RWPE1 (cell line): Measurements from ENCODE around the gene GALNT2.

Experiments used
- CTCF ChIA-PET: fragments of 350-600 bp; sonication (Branson Sonifier 250); formaldehyde crosslinking; extraction: SDS; loops from one replicate; lab custom pipeline; 2021; lab: Yijun Ruan, JAX
- POLR2A ChIA-PET: fragments of 400-600 bp; formaldehyde crosslinking; extraction: SDS; loops from one replicate; lab custom pipeline; 2020; ENCODE audit warnings: antibody characterized with exemption; ENCODE audit not compliant: low non-redundant PET; lab: Yijun Ruan, JAX
- DNase-seq: peaks from one replicate; pipeline ENCODE4 v3.0.0; 2012; ENCODE audit warnings: low spot score
- H3K27ac ChIP-seq: fragments of 450-650 bp; 2 replicates; pipeline ENCODE4 v1.5.1; 2017
- TF ChIP-seq, protein P1 (sequence below): fragments of 450-650 bp; conservative IDR thresholded peaks from 2 replicates; pipeline ENCODE4 v1.5.1; 2017; ENCODE audit warnings: low read depth, mild to moderate bottlenecking

GALNT2 gene

DNA sequence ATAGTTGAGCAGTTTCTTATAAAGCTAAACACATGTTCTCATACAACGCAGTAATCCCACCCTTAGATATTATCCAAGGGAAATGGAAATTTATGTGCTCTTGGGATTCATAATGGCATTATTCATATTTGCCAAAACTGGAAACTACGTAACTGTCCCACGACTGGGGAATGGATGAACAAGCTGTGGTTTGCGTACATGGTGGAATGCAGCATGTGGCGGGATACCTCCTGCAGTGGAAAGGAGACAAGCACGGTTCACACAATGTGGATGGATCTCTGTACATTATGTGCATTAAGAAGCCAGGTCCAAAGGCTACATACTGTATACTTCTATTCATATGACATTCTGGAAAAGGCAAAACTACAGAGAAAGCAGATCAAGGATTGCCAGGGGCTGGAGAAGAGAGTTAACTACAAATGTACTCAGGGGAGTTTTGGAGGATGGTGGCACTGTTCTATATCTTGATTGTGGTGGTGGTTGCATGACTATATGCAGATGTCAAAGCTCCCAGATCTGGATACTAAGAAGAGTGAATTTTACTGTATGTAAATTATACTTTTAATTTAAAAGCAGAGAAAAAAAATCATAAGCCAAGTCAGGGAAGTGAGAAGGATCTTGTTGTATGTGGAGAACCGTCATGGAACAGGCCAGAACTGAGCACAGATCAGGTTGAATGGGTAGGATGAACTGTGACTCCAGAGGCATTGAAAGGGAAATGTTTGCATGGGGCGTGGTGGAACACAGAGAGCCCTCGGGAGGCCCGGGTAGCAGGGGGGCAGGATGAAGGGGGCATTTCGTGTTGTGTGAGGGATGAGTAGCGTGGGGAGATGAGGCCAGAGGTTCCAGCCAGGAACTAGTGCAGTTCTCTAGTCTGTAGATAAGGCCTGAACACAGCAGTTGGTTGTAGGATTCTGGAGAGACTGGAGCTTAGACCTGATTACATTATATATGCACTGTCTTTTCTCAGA is 90.7 kb downstream of the GALNT2 start:
- no peak overlapping the region for H3K27ac ChIP-seq
- TF ChIP-seq, protein P1, sequence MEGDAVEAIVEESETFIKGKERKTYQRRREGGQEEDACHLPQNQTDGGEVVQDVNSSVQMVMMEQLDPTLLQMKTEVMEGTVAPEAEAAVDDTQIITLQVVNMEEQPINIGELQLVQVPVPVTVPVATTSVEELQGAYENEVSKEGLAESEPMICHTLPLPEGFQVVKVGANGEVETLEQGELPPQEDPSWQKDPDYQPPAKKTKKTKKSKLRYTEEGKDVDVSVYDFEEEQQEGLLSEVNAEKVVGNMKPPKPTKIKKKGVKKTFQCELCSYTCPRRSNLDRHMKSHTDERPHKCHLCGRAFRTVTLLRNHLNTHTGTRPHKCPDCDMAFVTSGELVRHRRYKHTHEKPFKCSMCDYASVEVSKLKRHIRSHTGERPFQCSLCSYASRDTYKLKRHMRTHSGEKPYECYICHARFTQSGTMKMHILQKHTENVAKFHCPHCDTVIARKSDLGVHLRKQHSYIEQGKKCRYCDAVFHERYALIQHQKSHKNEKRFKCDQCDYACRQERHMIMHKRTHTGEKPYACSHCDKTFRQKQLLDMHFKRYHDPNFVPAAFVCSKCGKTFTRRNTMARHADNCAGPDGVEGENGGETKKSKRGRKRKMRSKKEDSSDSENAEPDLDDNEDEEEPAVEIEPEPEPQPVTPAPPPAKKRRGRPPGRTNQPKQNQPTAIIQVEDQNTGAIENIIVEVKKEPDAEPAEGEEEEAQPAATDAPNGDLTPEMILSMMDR = no peak
- CTCF ChIA-PET = interaction anchor here (0.6 kb wide), 1 partner anchor 22 kb away, joined by 3 read pairs; no protein-coding TSS in a partner anchor
- no peak for DNase-seq
- POLR2A ChIA-PET = no interaction called here

DNA sequence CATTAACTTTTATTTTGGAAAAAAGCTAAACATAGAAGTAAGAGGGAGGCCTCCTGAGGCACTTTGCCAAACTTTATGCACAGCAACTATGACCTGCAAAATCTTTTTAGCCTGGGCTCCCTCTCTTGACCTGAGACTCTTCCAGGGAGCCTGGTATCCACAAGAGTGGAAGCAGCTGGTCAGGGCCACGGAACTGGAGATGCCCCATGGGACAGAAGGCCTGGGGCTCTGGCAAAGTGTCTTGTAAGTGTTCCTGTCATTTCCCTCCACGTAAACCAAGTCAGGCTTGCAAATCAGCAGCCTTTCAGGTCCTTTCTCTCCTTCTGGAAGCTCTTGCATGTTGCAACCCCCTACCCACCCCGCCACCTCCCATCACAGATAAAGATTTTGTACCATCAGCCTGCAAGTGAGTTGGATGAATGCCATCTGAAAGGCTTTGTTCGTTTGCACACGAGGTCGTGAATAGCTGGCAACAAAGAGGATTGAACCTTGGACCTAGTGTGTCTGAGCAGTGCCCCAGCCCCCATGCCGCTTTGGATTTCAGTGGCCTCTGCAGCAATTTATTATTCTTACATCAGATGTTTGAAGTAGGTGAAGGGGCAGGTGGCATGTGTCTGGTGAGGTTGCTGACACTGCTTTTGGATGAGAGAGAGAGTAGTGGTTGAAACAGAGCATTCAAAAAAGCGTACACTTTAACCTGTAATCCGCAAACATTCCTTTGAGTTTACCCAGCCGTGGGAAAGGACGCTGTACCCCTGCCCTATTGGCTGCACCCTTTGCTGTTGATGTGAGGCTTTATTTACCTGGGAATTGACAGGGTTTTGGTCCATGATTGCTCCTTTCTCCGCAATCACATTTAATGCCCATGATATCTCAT is 91.6 kb downstream of the GALNT2 start:
- no peak for DNase-seq
- no peak overlapping the region; the same call in 1 of the 2 replicates for H3K27ac ChIP-seq
- ChIA-PET POLR2A (no interaction called here), CTCF (interaction anchor here (0.6 kb wide), 1 partner anchor 21 kb away, joined by 3 read pairs; no protein-coding TSS in a partner anchor)
- TF ChIP-seq, protein P1 = no peak

DNA sequence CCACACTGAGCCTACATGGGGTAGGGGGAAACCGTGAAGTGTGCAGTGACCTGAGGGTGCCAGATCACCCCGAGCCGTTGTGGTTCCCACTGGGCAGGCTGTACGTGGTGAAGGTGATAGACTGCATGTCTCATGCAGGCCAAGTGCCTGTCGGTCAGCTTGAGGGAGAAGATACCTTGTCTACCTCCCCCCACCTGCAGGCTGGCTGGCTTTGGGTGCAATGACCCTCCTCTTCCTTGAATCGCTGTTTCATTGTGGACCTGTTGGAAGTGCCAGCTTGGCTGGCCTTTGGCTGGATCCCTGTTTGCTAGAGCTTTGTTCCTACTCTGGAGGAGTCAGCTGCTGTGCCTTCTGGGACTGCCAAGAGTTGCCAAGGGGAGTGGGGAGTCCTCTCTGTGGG is 92.5 kb downstream of the GALNT2 start:
- H3K27ac ChIP-seq = no peak overlapping the region
- DNase-seq = no peak
- ChIA-PET POLR2A (no interaction called here), CTCF (no interaction called here)
- TF ChIP-seq, protein P1 = no peak

DNA sequence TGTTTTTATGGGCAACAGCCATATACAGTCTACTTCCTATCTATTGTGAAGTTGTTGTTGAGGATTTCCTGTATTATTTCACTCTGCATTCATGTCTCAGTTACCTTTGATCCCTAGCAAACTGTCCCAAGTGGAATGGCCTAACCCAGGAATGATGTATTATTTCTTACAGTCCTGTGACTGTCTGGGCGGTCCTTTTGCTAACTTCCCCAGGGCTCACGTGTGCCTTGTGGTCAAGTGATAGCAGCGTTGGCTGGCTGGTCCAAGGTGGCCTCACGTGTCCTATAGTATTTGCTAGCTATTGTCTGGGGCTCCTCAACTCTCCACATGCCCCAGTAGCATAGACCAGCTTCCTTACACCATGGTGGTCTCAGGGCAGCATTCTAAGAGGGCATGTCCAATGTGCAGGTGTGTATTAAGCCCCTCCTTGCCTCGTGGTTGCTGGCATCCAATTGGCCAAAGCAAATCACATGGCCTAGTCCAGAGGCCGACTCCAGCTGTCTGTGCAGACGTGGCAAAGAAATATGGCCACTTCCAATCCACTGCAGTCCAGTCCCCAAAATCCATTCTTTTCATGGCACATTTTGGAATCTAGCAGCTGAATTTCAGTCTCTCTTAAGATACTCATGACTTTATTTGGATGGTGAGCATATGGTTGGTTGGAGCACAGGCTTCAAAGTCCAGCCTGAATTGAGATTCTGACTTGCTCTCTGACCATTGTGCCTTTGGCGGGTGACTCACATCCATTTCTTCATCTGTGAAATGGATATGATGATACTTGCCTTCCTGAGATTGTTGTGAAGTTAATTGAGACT is 94.1 kb downstream of the GALNT2 start:
- H3K27ac ChIP-seq = no peak overlapping the region
- CTCF ChIA-PET = interaction anchor here (1.0 kb wide), 1 partner anchor 74 kb away, joined by 3 read pairs; no protein-coding TSS in a partner anchor
- POLR2A ChIA-PET = no interaction called here
- DNase-seq = peak; percentile 20
- TF ChIP-seq, protein P1 = no peak

DNA sequence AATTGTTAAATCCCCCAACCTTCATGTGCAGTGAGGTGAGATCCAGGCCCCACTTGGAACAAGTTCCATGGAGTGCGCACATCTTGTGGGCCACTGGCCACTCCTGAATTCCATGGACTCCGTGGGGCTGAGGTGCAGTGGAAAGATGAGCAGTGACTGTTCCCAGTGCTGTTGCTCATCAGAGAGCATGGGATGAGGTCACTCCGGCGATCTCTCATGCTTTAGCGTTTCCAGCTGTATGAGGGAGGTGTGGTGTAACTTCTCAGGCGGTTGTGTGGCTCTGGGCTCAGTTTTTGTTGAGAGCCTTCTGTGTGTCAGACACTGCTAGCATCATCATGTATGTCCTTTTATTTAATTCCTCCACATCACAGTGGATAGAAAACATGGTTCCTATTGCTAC is 96.2 kb downstream of the GALNT2 start:
- TF ChIP-seq, protein P1 = no peak
- no peak for DNase-seq
- no peak overlapping the region for H3K27ac ChIP-seq
- POLR2A ChIA-PET = no interaction called here
- CTCF ChIA-PET = no interaction called here
